B cell (primary cell): ENCODE measurements around the gene DCLK1. TPM values are rescaled to one million over a fixed set of nuclear protein-coding genes. Genes with fewer than 3 reads are reported as not detected.

Experiments
- ATAC-seq: fragments of 200-7000 bp; cut with Tn5 transposase; one replicate; pipeline ENCODE4 v1.10.0; 2021; ENCODE audit warnings: low read depth, mild to moderate bottlenecking, moderate number of reproducible peaks, moderate library complexity
- CTCF ChIA-PET: fragments of 350-600 bp; sonication (Branson Sonifier 250); formaldehyde crosslinking; loops from one replicate; lab custom pipeline; 2021; ENCODE audit warnings: antibody characterized with exemption, inconsistent platforms; lab: Charles Lee
- POLR2A ChIA-PET: fragments of 350-600 bp; sonication (Branson Sonifier 250); formaldehyde crosslinking; loops from one replicate; lab custom pipeline; 2021; ENCODE audit warnings: antibody characterized with exemption; lab: Charles Lee
- DNase-seq: peaks from one replicate; pipeline ENCODE4 v3.0.0; 2013
- H2AFZ ChIP-seq: 2 replicates; pipeline ENCODE4 v1.6.1; 2012; ENCODE audit warnings: mild to moderate bottlenecking, low read depth, low read length; ENCODE audit not compliant: insufficient read depth, poor library complexity, severe bottlenecking
- H3K27ac ChIP-seq, 2 donors: 1 replicate in 1 of 2; 2 replicates in 1 of 2; pipeline ENCODE4 v1.5.1; 2012 to 2013; ENCODE audit warnings: low read length in 2 of 2, mild to moderate bottlenecking in 2 of 2, moderate library complexity in 1 of 2
- H3K27me3 ChIP-seq, 4 experiments: fragments of 200-600 bp in 1 of 4; sonication (generic) in 1 of 4; replicated peaks in 1 of 4; 1 replicate in 2 of 4; 2 replicates in 2 of 4; pipeline versions ENCODE4 v1.6.1 to v1.7.0; 2013 to 2016; ENCODE audit warnings: low read length in 3 of 4, mild to moderate bottlenecking in 2 of 4, mixed read lengths in 1 of 4, moderate library complexity in 1 of 4; ENCODE audit not compliant: insufficient read depth in 4 of 4, control insufficient read depth in 3 of 4; ENCODE audit errors: control extremely low read depth in 1 of 4
- H3K36me3 ChIP-seq, 2 experiments: replicated peaks in 1 of 2; 1 replicate in 1 of 2; 2 replicates in 1 of 2; pipeline versions ENCODE4 v1.6.1 to v1.7.1; 2013; ENCODE audit warnings: low read length in 1 of 2; ENCODE audit not compliant: insufficient read depth in 2 of 2, control insufficient read depth in 1 of 2; ENCODE audit errors: control extremely low read depth in 1 of 2, extremely low read depth in 1 of 2
- H3K4me1 ChIP-seq, 2 donors: fragments of 200-600 bp in 1 of 2; sonication (generic) in 1 of 2; 1 replicate in 1 of 2; 2 replicates in 1 of 2; pipeline versions ENCODE4 v1.5.1 to v1.6.1; 2013 to 2017; ENCODE audit warnings: low read length in 2 of 2; ENCODE audit not compliant: control insufficient read depth in 2 of 2, insufficient read depth in 2 of 2
- H3K4me2 ChIP-seq: replicated peaks from 2 replicates; pipeline ENCODE3; 2012; ENCODE audit warnings: mild to moderate bottlenecking, low read depth, low read length; ENCODE audit not compliant: poor library complexity, severe bottlenecking
- H3K4me3 ChIP-seq, 5 experiments: fragments of 200-600 bp in 1 of 5; sonication (generic) in 1 of 5; 1 replicate in 3 of 5; 2 replicates in 2 of 5; pipeline versions ENCODE4 v1.5.1 to v1.7.0; 2011 to 2016; ENCODE audit warnings: low read length in 4 of 5, mild to moderate bottlenecking in 4 of 5, low read depth in 2 of 5, control low read depth in 1 of 5, moderate library complexity in 1 of 5; ENCODE audit not compliant: insufficient read depth in 1 of 5; ENCODE audit errors: control extremely low read depth in 1 of 5, extremely low read depth in 1 of 5
- H3K79me2 ChIP-seq: fragments of 200-600 bp; sonication (generic); one replicate; pipeline ENCODE4 v1.6.0; 2016; ENCODE audit warnings: low read length; ENCODE audit not compliant: control insufficient read depth, insufficient read depth
- H3K9ac ChIP-seq: fragments of 200-600 bp; sonication (generic); 2 replicates; pipeline ENCODE4 v1.6.1; 2017; ENCODE audit warnings: mild to moderate bottlenecking, low read length, moderate library complexity
- H3K9me3 ChIP-seq, 3 donors: one replicate each; pipeline versions ENCODE4 v1.6.1 to v1.7.1; 2013; ENCODE audit warnings: low read length in 2 of 3; ENCODE audit not compliant: control insufficient read depth in 2 of 3, insufficient read depth in 1 of 3; ENCODE audit errors: control extremely low read depth in 1 of 3
- H4K20me1 ChIP-seq: 2 replicates; pipeline ENCODE4 v1.6.0; 2012; ENCODE audit warnings: mild to moderate bottlenecking, low read length; ENCODE audit not compliant: insufficient read depth, control insufficient read depth, poor library complexity, severe bottlenecking
- H3K27ac Mint-ChIP-seq: one replicate; pipeline ENCODE4 v1.8.0; 2021; ENCODE audit warnings: mixed read lengths
- H3K27me3 Mint-ChIP-seq: one replicate; pipeline ENCODE4 v1.8.0; 2021; ENCODE audit warnings: mixed read lengths
- H3K4me1 Mint-ChIP-seq: one replicate; pipeline ENCODE4 v1.8.0; 2021; ENCODE audit warnings: mixed read lengths
- H3K4me3 Mint-ChIP-seq: one replicate; pipeline ENCODE4 v1.8.0; 2021; ENCODE audit warnings: mixed read lengths
- H3K9me3 Mint-ChIP-seq: one replicate; pipeline ENCODE4 v1.8.0; 2022; ENCODE audit warnings: mixed read lengths; ENCODE audit not compliant: insufficient read depth
- CTCF ChIP-seq: fragments of 200-600 bp; IDR thresholded peaks from one replicate; pipeline ENCODE4 v1.8.0; 2022; ENCODE audit warnings: antibody characterized with exemption, mild to moderate bottlenecking
- EZH2 ChIP-seq: IDR thresholded peaks from 2 replicates; pipeline ENCODE4 v1.6.1; 2012; ENCODE audit warnings: borderline replicate concordance, low read depth, mild to moderate bottlenecking, moderate library complexity, low read length; ENCODE audit not compliant: insufficient read depth, poor library complexity, severe bottlenecking
- WGBS: methylation state at CpG from one replicate; pipeline ENCODE4 v1.1.5; 2013; ENCODE audit warnings: missing lambda C conversion rate; ENCODE audit not compliant: insufficient coverage; 5-methylcytosine and 5-hydroxymethylcytosine counted together
- intact Hi-C: fragments of 100-400 bp; cut with micrococcal nuclease; formaldehyde crosslinking; loops from one replicate; pipeline ENCODE4 v1.10.0; 2022
- polyA plus RNA-seq: library from polyadenylated mRNA; depleted of rRNA; stranded (reverse); fragments of >200 nt; gene quantifications from 2 replicates; pipeline ENCODE4 v1.2.3, GENCODE V29; 2012
- total RNA-seq, 2 donors: library from RNA; stranded (reverse); fragments of 120-200 nt in 1 of 2; gene quantifications; 1 replicate in 1 of 2; 2 replicates in 1 of 2; pipeline versions ENCODE4 v1.2.3 to v1.2.4, GENCODE V29; 2013 to 2022

The DCLK1 gene
- total and polyA plus RNA-seq, 2 donors (not counting 1 experiment from before 2014, with no cell fraction given), result not detected

GRCh38 chr13:35983206-35983605 lies 148.0 kb downstream of the DCLK1 start:
- CTCF ChIA-PET, result no interaction called here
- no peaks in the 10 kb centered on the region for H3K79me2 ChIP-seq
- no peak overlapping the region for H2AFZ ChIP-seq
- no peak for TF ChIP-seq EZH2
- no peak for TF ChIP-seq CTCF
- H3K4me1 Mint-ChIP-seq, result no peaks in the 10 kb centered on the region
- peaks cover 0 to 5% (median 0%) of the 10 kb centered on the region in 3 donors for H3K9me3 ChIP-seq
- ATAC-seq (no peak), DNase-seq (no peak)
- H3K36me3 ChIP-seq, result no peaks in the 10 kb centered on the region
- no peak overlapping the region for H3K27ac Mint-ChIP-seq
- WGBS, result 100% methylated on average over 1 of the region's 1 CpG
- H3K4me1 ChIP-seq, result no peaks in the 10 kb centered on the region
- POLR2A ChIA-PET, result no interaction called here
- no peak overlapping the region for H3K4me2 ChIP-seq
- H3K9ac ChIP-seq, result no peak overlapping the region
- no peak overlapping the region for H3K4me3 ChIP-seq
- intact Hi-C loops, result no loop called here
- H3K4me3 Mint-ChIP-seq, result no peak overlapping the region
- H3K27me3 ChIP-seq, result no peaks in the 10 kb centered on the region
- H4K20me1 ChIP-seq, result no peaks in the 10 kb centered on the region
- H3K9me3 Mint-ChIP-seq, result no peaks in the 10 kb centered on the region
- peaks cover 4% of the 10 kb centered on the region for H3K27me3 Mint-ChIP-seq
- H3K27ac ChIP-seq, result no peak overlapping the region

- Histone ChIP-seq H3K27me3 (no peaks in the 10 kb centered on the region), H4K20me1 (no peaks in the 10 kb centered on the region), H3K36me3 (no peaks in the 10 kb centered on the region), H3K9ac (no peak overlapping the region), H3K4me2 (no peak overlapping the region), H3K4me1 (no peaks in the 10 kb centered on the region), H3K27ac (no peak overlapping the region), H3K79me2 (no peaks in the 10 kb centered on the region), H3K4me3 (no peak overlapping the region), H3K9me3 (peaks cover 0 to 4% (median 0%) of the 10 kb centered on the region in 3 donors), H2AFZ (no peak overlapping the region)
- ChIA-PET CTCF (interaction anchor here (1.0 to 1.1 kb wide), 2 partner anchors 20 to 296 kb away, joined by 4 to 7 read pairs; no protein-coding TSS in a partner anchor), POLR2A (no interaction called here)
- no peaks in the 10 kb centered on the region for H3K9me3 Mint-ChIP-seq
- DNase-seq, result no peak
- no peaks in the 10 kb centered on the region for H3K4me1 Mint-ChIP-seq
- WGBS, result 86% methylated on average over 7 of the region's 8 CpGs
- peaks cover 4% of the 10 kb centered on the region for H3K27me3 Mint-ChIP-seq
- no peak overlapping the region for H3K27ac Mint-ChIP-seq
- TF ChIP-seq CTCF (no peak), EZH2 (no peak)
- intact Hi-C loops, result no loop called here
- no peak overlapping the region for H3K4me3 Mint-ChIP-seq
- no peak for ATAC-seq
Observed at GRCh38 chr13:35979361-35979951, 151.7 kb downstream of the DCLK1 start.
